ENCODE measurements around the gene PNPO.
"Not testable (repeated sequence)": the region's sequence is repeated elsewhere in the genome, so short reads cannot be mapped to it uniquely, and the experiment has no call there.

The PNPO gene

DNA sequence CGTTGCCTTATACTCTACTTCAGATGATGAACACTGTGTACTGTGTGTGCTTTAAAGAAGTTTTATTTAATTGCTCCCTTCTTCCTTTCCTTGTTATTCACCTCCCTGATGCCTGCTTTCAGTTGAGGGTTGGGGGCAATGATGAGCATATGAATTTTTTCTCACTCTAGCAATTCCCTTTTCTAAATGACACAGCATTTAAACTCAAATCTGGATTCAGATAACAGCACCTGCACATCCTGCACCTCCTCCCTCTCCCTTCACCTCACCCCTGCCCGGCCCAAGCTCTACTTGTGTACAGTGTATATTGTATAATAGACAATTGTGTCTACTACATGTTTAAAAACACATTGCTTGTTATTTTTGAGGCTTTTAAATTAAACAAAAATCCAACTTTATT, 13.0 kb upstream of the PNPO start:
- peak; percentile 83 to 97 (median 95) for DNase-seq
- POLR2A ChIA-PET, result no interaction called here
- H3K4me3 ChIP-seq (ENCODE audit: control insufficient read depth in 1 of 7, extremely low read depth in 1 of 7, insufficient read depth in 4 of 7, low read depth in 2 of 7, low read length in 6 of 7), result peak overlapping the region in 1 of 7 experiments; percentile 23
- peaks cover 9 to 46% (median 37%) of the 10 kb centered on the region in 4 experiments for H3K36me3 ChIP-seq (ENCODE audit: control insufficient read depth in 4 of 4, insufficient read depth in 4 of 4, low read length in 3 of 4)
- peak overlapping the region in 1 of 2 experiments; percentile 40 for H3K27ac ChIP-seq (ENCODE audit: insufficient read depth in 1 of 2, low read depth in 1 of 2, low read length in 2 of 2, poor library complexity in 1 of 2, severe bottlenecking in 2 of 2)
- no peaks in the 10 kb centered on the region for H3K27me3 ChIP-seq (replicated peaks in 2 of 5; ENCODE audit: control insufficient read depth in 4 of 5, insufficient read depth in 5 of 5, low read length in 4 of 5)
- CTCF ChIA-PET, result interaction anchor here (0.7 to 2.5 kb wide), 7 partner anchors 9 to 42 kb away, joined by 3 to 8 read pairs (median 4); partner anchors contain the start of genes CDK5RAP3 and PNPO
- WGBS (ENCODE audit: insufficient coverage), result no CpG with 5 or more reads among the region's 2 CpGs
- no peaks in the 10 kb centered on the region for H3K9me3 ChIP-seq (ENCODE audit: control extremely low read depth in 1 of 5, control insufficient read depth in 4 of 5, insufficient read depth in 2 of 5, low read depth in 1 of 5, low read length in 4 of 5)
- H3K4me1 ChIP-seq (ENCODE audit: control extremely low read depth in 1 of 4, control insufficient read depth in 4 of 4, insufficient read depth in 4 of 4, low read length in 3 of 4), result peaks cover 0 to 22% (median 14%) of the 10 kb centered on the region in 4 experiments

DNA sequence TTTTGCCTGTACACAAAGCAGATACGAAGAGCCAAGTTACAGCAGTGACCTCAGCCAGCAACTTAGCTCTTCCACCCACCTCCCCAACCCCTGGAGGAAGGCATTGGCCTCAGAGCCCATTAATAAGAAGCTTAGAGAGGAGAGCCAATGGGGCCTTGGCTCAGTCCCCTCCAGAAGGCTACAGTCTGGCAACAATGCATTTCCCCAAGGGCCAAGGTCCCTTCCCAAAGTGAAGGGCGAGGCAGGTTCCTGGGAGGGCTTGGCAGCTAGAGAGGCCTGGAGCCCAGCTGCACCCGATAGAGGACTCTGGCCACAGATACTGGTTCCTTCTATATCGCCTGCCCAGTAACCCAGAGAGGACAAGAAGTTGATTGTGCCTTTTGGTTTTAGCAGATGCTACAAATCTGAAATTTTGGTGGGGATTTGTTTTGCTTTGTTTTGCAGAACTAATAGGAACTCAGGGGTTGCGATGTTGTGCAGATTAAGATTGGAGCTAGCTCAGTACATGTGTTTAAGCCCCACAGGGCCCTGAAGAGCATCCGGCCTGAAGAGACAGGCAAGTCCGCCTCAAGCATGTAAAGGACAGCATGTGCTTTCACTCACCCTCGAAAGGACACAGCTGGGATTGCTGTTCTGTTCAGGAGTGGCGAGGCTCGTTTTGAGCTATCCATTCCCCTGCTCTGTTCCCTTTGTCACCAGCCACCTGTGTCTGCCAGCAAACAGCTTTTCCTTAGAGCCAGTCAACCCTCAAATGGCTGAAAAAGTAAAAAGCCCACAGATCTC, 12.0 kb upstream of the PNPO start:
- H3K36me3 ChIP-seq (ENCODE audit: control insufficient read depth in 4 of 4, insufficient read depth in 4 of 4, low read length in 3 of 4), result peaks cover 7 to 37% (median 33%) of the 10 kb centered on the region in 4 experiments
- peaks cover 0 to 22% (median 14%) of the 10 kb centered on the region in 4 experiments for H3K4me1 ChIP-seq (ENCODE audit: control extremely low read depth in 1 of 4, control insufficient read depth in 4 of 4, insufficient read depth in 4 of 4, low read length in 3 of 4)
- ChIA-PET CTCF (interaction anchor here (0.7 to 2.5 kb wide), 10 partner anchors 8 to 97 kb away, joined by 3 to 11 read pairs (median 4); partner anchors contain the start of genes CDK5RAP3 and PNPO), POLR2A (no interaction called here)
- peak overlapping the region in 1 of 7 experiments; percentile 28 for H3K4me3 ChIP-seq (ENCODE audit: control insufficient read depth in 1 of 7, extremely low read depth in 1 of 7, insufficient read depth in 4 of 7, low read depth in 2 of 7, low read length in 6 of 7)
- peak overlapping the region in 1 of 2 experiments; percentile 31 for H3K27ac ChIP-seq (ENCODE audit: insufficient read depth in 1 of 2, low read depth in 1 of 2, low read length in 2 of 2, poor library complexity in 1 of 2, severe bottlenecking in 2 of 2)
- DNase-seq, result no peak
- WGBS (ENCODE audit: insufficient coverage), result 90% methylated on average over 10 of the region's 10 CpGs
- no peaks in the 10 kb centered on the region for H3K9me3 ChIP-seq (ENCODE audit: control extremely low read depth in 1 of 5, control insufficient read depth in 4 of 5, insufficient read depth in 2 of 5, low read depth in 1 of 5, low read length in 4 of 5)
- H3K27me3 ChIP-seq (replicated peaks in 2 of 5; ENCODE audit: control insufficient read depth in 4 of 5, insufficient read depth in 5 of 5, low read length in 4 of 5), result no peaks in the 10 kb centered on the region

DNA sequence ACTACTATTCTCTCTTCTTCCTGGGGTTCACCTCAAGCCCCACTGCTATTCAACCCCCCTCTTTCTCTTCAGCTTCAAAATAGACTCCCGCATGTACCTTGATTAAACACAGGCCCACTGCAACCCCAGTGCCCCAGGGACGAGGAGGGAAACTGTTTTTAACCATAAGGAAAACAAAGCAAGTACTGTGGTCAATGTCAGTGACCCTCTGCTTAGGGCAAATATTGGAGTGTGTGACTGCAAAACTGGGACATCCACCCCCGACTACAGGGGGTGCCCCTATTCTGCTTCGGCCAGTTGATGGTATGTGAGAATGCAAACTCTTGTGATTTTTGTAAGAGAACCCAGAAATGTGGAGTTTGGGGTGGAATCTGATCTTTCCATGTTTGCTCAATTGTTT, 9.5 kb upstream of the PNPO start:
- DNase-seq, result no peak
- ChIA-PET CTCF (interaction anchor here (0.6 to 1.2 kb wide), 2 partner anchors 19 to 39 kb away, joined by 3 to 4 read pairs; partner anchors contain the start of gene CDK5RAP3), POLR2A (no interaction called here)
- Histone ChIP-seq H3K36me3 (ENCODE audit: control insufficient read depth in 4 of 4, insufficient read depth in 4 of 4, low read length in 3 of 4) (peaks cover 6 to 21% (median 18%) of the 10 kb centered on the region in 4 experiments), H3K27me3 (replicated peaks in 2 of 5; ENCODE audit: control insufficient read depth in 4 of 5, insufficient read depth in 5 of 5, low read length in 4 of 5) (no peaks in the 10 kb centered on the region), H3K4me1 (ENCODE audit: control extremely low read depth in 1 of 4, control insufficient read depth in 4 of 4, insufficient read depth in 4 of 4, low read length in 3 of 4) (peaks cover 0 to 22% (median 15%) of the 10 kb centered on the region in 4 experiments), H3K9me3 (ENCODE audit: control extremely low read depth in 1 of 5, control insufficient read depth in 4 of 5, insufficient read depth in 2 of 5, low read depth in 1 of 5, low read length in 4 of 5) (no peaks in the 10 kb centered on the region), H3K27ac (ENCODE audit: insufficient read depth in 1 of 2, low read depth in 1 of 2, low read length in 2 of 2, poor library complexity in 1 of 2, severe bottlenecking in 2 of 2) (no peak overlapping the region), H3K4me3 (ENCODE audit: control insufficient read depth in 1 of 7, extremely low read depth in 1 of 7, insufficient read depth in 4 of 7, low read depth in 2 of 7, low read length in 6 of 7) (no peak overlapping the region)
- WGBS (ENCODE audit: insufficient coverage), result 100% methylated on average over 2 of the region's 4 CpGs

DNA sequence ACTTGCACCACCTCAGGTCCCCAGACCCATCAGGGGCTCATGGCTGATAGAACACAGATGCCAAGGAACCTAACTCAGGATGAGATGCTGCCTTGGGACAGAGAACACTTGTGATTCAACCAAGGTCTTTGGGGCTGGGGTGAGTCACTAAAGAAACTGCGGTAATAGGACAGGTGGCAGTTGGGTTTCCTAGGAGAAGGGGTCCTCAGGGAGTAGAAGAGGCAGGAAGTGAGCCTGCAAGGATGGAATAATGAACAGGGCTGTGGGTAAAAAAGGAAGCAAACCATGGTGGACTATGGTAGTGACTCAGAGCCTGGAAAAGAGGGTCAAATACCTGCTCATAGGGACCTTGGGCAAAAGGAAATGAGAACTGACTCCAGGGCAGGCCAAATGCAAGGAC, 6.5 kb upstream of the PNPO start:
- H3K27ac ChIP-seq (ENCODE audit: insufficient read depth in 1 of 2, low read depth in 1 of 2, low read length in 2 of 2, poor library complexity in 1 of 2, severe bottlenecking in 2 of 2), result no peak overlapping the region
- no peaks in the 10 kb centered on the region for H3K27me3 ChIP-seq (replicated peaks in 2 of 5; ENCODE audit: control insufficient read depth in 4 of 5, insufficient read depth in 5 of 5, low read length in 4 of 5)
- ChIA-PET POLR2A (no interaction called here), CTCF (interaction anchor here (0.7 to 7.9 kb wide), 2 partner anchors 12 to 15 kb away, joined by 3 to 38 read pairs; no protein-coding TSS in a partner anchor)
- no peaks in the 10 kb centered on the region for H3K9me3 ChIP-seq (ENCODE audit: control extremely low read depth in 1 of 5, control insufficient read depth in 4 of 5, insufficient read depth in 2 of 5, low read depth in 1 of 5, low read length in 4 of 5)
- peaks cover 4 to 8% (median 8%) of the 10 kb centered on the region in 4 experiments for H3K36me3 ChIP-seq (ENCODE audit: control insufficient read depth in 4 of 4, insufficient read depth in 4 of 4, low read length in 3 of 4)
- no peak overlapping the region for H3K4me3 ChIP-seq (ENCODE audit: control insufficient read depth in 1 of 7, extremely low read depth in 1 of 7, insufficient read depth in 4 of 7, low read depth in 2 of 7, low read length in 6 of 7)
- H3K4me1 ChIP-seq (ENCODE audit: control extremely low read depth in 1 of 4, control insufficient read depth in 4 of 4, insufficient read depth in 4 of 4, low read length in 3 of 4), result peaks cover 0 to 9% (median 0%) of the 10 kb centered on the region in 4 experiments
- WGBS (ENCODE audit: insufficient coverage), result 90% methylated on average over 1 of the region's 1 CpG
- DNase-seq, result no peak

DNA sequence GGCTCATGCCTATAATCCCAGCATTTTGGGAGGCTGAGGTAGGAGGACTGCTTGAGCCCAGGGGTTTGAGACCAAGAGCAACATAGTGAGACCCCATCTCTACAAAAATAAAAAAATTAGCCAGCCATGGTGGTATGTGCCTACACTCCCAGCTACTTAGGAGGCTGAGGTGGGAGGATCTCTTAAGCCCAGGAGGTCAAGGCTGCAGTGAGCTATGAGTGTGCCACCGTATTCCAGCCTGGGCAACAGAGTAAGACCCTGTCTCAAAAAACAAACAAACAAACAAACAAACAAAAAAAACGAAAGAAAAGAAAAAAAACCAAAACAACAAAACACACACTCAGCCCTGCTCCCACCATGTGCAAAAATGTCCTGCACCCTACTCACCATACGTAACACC, 5.9 kb upstream of the PNPO start:
- H3K27ac ChIP-seq (ENCODE audit: insufficient read depth in 1 of 2, low read depth in 1 of 2, low read length in 2 of 2, poor library complexity in 1 of 2, severe bottlenecking in 2 of 2); H3K27me3 ChIP-seq (replicated peaks in 2 of 5; ENCODE audit: control insufficient read depth in 4 of 5, insufficient read depth in 5 of 5, low read length in 4 of 5); H3K4me3 ChIP-seq (ENCODE audit: control insufficient read depth in 1 of 7, extremely low read depth in 1 of 7, insufficient read depth in 4 of 7, low read depth in 2 of 7, low read length in 6 of 7); H3K36me3 ChIP-seq (ENCODE audit: control insufficient read depth in 4 of 4, insufficient read depth in 4 of 4, low read length in 3 of 4); DNase-seq; POLR2A ChIA-PET; H3K9me3 ChIP-seq (ENCODE audit: control extremely low read depth in 1 of 5, control insufficient read depth in 4 of 5, insufficient read depth in 2 of 5, low read depth in 1 of 5, low read length in 4 of 5): not testable (repeated sequence)
- H3K4me1 ChIP-seq (ENCODE audit: control extremely low read depth in 1 of 4, control insufficient read depth in 4 of 4, insufficient read depth in 4 of 4, low read length in 3 of 4), result peaks cover 0 to 12% (median 0%) of the 10 kb centered on the region in 4 experiments
- CTCF ChIA-PET, result interaction anchor here (0.7 to 7.9 kb wide), 4 partner anchors 11 to 88 kb away, joined by 3 to 38 read pairs (median 4); no protein-coding TSS in a partner anchor
- WGBS (ENCODE audit: insufficient coverage), result no CpG with 5 or more reads among the region's 3 CpGs

DNA sequence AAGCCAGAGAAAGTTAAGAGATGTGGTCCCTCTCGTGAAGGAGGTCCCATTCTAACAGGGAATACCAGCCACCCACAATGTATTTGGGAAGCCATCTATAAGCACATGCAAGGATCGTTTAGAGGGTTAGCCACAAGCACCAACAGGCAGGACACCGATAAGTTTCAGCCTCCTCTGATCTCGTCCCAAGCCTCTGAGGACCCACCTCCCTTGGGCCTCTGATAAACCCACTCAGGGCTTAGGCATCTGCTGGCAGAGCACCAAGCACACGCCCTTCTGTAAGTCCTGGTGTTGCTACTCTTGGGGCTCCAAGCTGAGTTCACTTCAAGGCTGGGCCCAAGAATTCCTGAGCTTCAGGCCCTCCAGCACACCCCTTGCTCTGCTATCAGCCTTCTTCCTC, 5.4 kb upstream of the PNPO start:
- Histone ChIP-seq H3K27me3 (replicated peaks in 2 of 5; ENCODE audit: control insufficient read depth in 4 of 5, insufficient read depth in 5 of 5, low read length in 4 of 5) (no peaks in the 10 kb centered on the region), H3K36me3 (ENCODE audit: control insufficient read depth in 4 of 4, insufficient read depth in 4 of 4, low read length in 3 of 4) (no peaks in the 10 kb centered on the region), H3K4me3 (ENCODE audit: control insufficient read depth in 1 of 7, extremely low read depth in 1 of 7, insufficient read depth in 4 of 7, low read depth in 2 of 7, low read length in 6 of 7) (no peak overlapping the region), H3K9me3 (ENCODE audit: control extremely low read depth in 1 of 5, control insufficient read depth in 4 of 5, insufficient read depth in 2 of 5, low read depth in 1 of 5, low read length in 4 of 5) (no peaks in the 10 kb centered on the region), H3K27ac (ENCODE audit: insufficient read depth in 1 of 2, low read depth in 1 of 2, low read length in 2 of 2, poor library complexity in 1 of 2, severe bottlenecking in 2 of 2) (no peak overlapping the region), H3K4me1 (ENCODE audit: control extremely low read depth in 1 of 4, control insufficient read depth in 4 of 4, insufficient read depth in 4 of 4, low read length in 3 of 4) (peaks cover 0 to 15% (median 3%) of the 10 kb centered on the region in 4 experiments)
- no peak for DNase-seq
- CTCF ChIA-PET, result interaction anchor here (1.0 to 7.9 kb wide), 4 partner anchors 11 to 89 kb away, joined by 3 to 38 read pairs (median 6); no protein-coding TSS in a partner anchor
- 93% methylated on average over 5 of the region's 5 CpGs for WGBS (ENCODE audit: insufficient coverage)
- POLR2A ChIA-PET, result interaction anchor here (0.8 kb wide), 1 partner anchor 37 kb away, joined by 4 read pairs; no protein-coding TSS in a partner anchor

DNA sequence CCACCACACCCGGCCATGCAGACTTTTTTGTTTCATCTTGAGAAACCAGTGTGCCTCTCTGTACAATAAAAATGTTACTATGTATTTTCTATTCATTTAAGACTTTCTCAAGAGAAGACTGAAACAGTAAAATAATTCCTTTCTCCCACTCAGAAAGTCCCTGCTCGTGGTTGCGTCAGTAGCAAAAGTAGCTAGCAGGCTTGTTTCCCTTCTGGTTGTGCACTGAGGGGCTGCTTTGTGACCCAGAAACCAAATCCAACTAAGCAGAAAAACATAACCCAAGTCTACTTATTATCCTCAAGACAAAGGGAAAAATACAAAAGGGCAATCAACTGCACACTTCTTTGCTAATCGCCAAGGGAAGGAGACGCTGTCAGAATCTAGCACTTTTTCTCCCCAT, 3.4 kb upstream of the PNPO start:
- no peaks in the 10 kb centered on the region for H3K9me3 ChIP-seq (ENCODE audit: control extremely low read depth in 1 of 5, control insufficient read depth in 4 of 5, insufficient read depth in 2 of 5, low read depth in 1 of 5, low read length in 4 of 5)
- H3K36me3 ChIP-seq (ENCODE audit: control insufficient read depth in 4 of 4, insufficient read depth in 4 of 4, low read length in 3 of 4), result no peaks in the 10 kb centered on the region
- H3K4me3 ChIP-seq (ENCODE audit: control insufficient read depth in 1 of 7, extremely low read depth in 1 of 7, insufficient read depth in 4 of 7, low read depth in 2 of 7, low read length in 6 of 7), result no peak overlapping the region
- H3K27me3 ChIP-seq (replicated peaks in 2 of 5; ENCODE audit: control insufficient read depth in 4 of 5, insufficient read depth in 5 of 5, low read length in 4 of 5), result no peaks in the 10 kb centered on the region
- ChIA-PET POLR2A (no interaction called here), CTCF (interaction anchor here (1.1 to 7.9 kb wide), 2 partner anchors 9 to 12 kb away, joined by 3 to 38 read pairs; no protein-coding TSS in a partner anchor)
- peaks cover 6 to 31% (median 18%) of the 10 kb centered on the region in 4 experiments for H3K4me1 ChIP-seq (ENCODE audit: control extremely low read depth in 1 of 4, control insufficient read depth in 4 of 4, insufficient read depth in 4 of 4, low read length in 3 of 4)
- H3K27ac ChIP-seq (ENCODE audit: insufficient read depth in 1 of 2, low read depth in 1 of 2, low read length in 2 of 2, poor library complexity in 1 of 2, severe bottlenecking in 2 of 2), result no peak overlapping the region
- no peak for DNase-seq
- WGBS (ENCODE audit: insufficient coverage), result 80% methylated on average over 4 of the region's 5 CpGs

All from common myeloid progenitor, CD34-positive (primary cell).